Neural cell (in vitro differentiated cells): ENCODE data around the gene TXNRD1.

Experiments
- CTCF ChIP-seq: fragments of 450-650 bp; IDR thresholded peaks from 2 replicates; pipeline ENCODE4 v1.5.1; 2014; ENCODE audit warnings: antibody characterized with exemption, mild to moderate bottlenecking, moderate library complexity; ENCODE audit not compliant: poor library complexity, severe bottlenecking
- EP300 ChIP-seq: fragments of 450-650 bp; conservative IDR thresholded peaks from 2 replicates; pipeline ENCODE4 v1.6.1; 2014; ENCODE audit warnings: antibody characterized with exemption, mild to moderate bottlenecking, moderate library complexity; ENCODE audit not compliant: poor library complexity, severe bottlenecking
- MXI1 ChIP-seq: fragments of 450-650 bp; conservative IDR thresholded peaks from 2 replicates; pipeline ENCODE4 v1.6.1; 2014; ENCODE audit warnings: antibody characterized with exemption, mild to moderate bottlenecking; ENCODE audit not compliant: poor library complexity, severe bottlenecking
- POLR2AphosphoS5 ChIP-seq: IDR thresholded peaks from 2 replicates; pipeline ENCODE4 v1.6.1; 2012
- RAD21 ChIP-seq: fragments of 450-650 bp; conservative IDR thresholded peaks from 2 replicates; pipeline ENCODE4 v1.6.1; 2014; ENCODE audit warnings: antibody characterized with exemption, mild to moderate bottlenecking, moderate library complexity

- TF ChIP-seq CTCF (no peak), EP300 (no peak), MXI1 (no peak), POLR2AphosphoS5 (no peak), RAD21 (no peak)
Observed at GRCh38 chr12:104340177-104340576, 124.6 kb downstream of the TXNRD1 start.
